HEK293T (cell line): ENCODE results near the gene CPA2.

Source experiments
- ARNT ChIP-seq: fragments of 450-650 bp; IDR thresholded peaks from 2 replicates; pipeline ENCODE4 v1.6.1; 2017; ENCODE audit warnings: mild to moderate bottlenecking
- ELF4 ChIP-seq: fragments of 450-650 bp; IDR thresholded peaks from 2 replicates; pipeline ENCODE4 v1.6.1; 2017; ENCODE audit warnings: antibody characterized with exemption
- FOXA1 ChIP-seq: fragments of 450-650 bp; IDR thresholded peaks from 2 replicates; pipeline ENCODE4 v1.6.1; 2016; ENCODE audit warnings: mild to moderate bottlenecking
- FOXM1 ChIP-seq: fragments of 450-650 bp; IDR thresholded peaks from 2 replicates; pipeline ENCODE4 v1.6.1; 2017; ENCODE audit warnings: mild to moderate bottlenecking, borderline replicate concordance
- L3MBTL2 ChIP-seq: fragments of 450-650 bp; conservative IDR thresholded peaks from 2 replicates; pipeline ENCODE4 v1.6.1; 2016; ENCODE audit warnings: mild to moderate bottlenecking
- NFRKB ChIP-seq: fragments of 450-650 bp; IDR thresholded peaks from 2 replicates; pipeline ENCODE4 v1.6.1; 2016; ENCODE audit warnings: mild to moderate bottlenecking, moderate library complexity
- SP1 ChIP-seq: fragments of 450-650 bp; IDR thresholded peaks from 2 replicates; pipeline ENCODE4 v1.6.1; 2017
- ZNF384 ChIP-seq: fragments of 450-650 bp; IDR thresholded peaks from 2 replicates; pipeline ENCODE4 v1.6.1; 2016

- TF ChIP-seq FOXM1, result no peak
- no peak for TF ChIP-seq L3MBTL2
- TF ChIP-seq FOXA1, result no peak
- no peak for TF ChIP-seq ARNT
- no peak for TF ChIP-seq ELF4
- TF ChIP-seq NFRKB, result no peak
- no peak for TF ChIP-seq ZNF384
- TF ChIP-seq SP1, result no peak
Observed at GRCh38 chr7:130266961-130267321, 278 bp downstream of the CPA2 start.
